ENCODE results near the gene CORO1C.

Gene CORO1C

DNA sequence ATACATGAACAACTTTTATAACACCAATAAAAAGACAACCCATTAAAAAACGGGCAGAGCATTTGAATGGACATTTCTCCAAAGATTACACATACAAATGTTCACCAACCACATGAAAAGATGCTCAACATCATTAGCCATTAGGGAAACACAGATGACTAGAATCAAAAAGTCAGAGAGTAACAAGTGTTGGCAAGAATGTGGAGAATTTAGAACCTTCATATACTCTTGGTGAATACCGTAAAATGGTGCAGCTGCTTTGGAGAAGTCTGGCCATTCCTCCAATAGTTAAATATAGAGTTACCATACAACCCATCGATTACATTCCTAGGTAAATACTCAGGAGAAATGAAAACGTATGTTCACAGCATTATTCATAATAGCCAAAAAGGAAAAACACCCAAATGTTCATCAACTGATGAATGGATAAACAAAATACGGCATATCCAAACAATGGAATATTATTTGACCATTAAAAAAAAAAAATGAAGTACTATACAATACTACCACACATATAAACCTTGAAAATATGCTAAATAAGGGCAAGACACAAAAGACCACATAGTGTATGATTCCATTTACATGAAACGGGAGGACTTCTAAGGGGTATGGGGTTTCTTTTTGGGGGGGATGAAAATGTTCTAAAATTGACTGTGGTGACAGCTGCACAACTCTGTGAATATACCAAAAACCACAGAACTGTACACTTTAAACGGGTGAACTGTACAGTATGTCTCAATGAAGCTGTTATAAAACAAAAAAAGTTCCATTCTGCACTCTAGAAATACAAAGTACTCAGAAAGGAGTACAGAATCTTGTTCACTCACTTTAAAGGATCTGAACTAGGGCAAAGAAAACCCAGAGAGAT lies 3.2 kb downstream of the CORO1C start:
- DNase-seq (ENCODE audit: low read depth in 1 of 2, low spot score in 1 of 2), result no peak

DNA sequence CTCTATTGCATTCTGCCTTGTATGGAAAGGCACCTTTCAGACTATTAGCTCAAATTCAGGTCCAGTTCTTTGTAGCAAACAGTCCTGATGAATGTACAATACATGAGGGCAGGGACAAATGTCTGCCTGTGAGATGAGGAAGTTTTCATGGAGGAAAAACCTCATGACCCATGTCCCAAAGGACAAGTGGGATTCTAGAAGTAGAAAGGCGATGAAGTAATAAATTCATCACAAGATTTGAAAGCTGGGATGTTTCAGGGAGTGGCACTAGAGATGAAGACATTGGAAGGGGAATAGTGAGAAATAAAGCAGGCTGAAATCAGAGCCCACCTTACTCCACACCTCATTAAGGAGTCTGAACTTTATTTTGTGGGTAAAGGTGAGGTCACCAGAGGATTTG lies 4.2 kb downstream of the CORO1C start:
- DNase-seq (ENCODE audit: low read depth in 1 of 2, low spot score in 1 of 2), result no peak

DNA sequence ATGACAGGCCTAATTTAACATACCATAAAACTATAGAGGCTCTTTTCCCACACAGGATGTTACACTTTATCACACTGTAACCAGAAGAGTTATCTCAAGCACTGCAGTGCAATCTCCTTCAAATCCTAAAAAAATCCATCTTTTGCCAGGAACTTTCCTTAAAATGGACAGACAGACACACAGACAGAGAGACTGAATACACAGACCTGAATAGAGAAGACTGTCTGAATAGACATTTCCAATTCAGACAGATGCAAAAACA lies 6.5 kb downstream of the CORO1C start:
- DNase-seq (ENCODE audit: low read depth in 1 of 2, low spot score in 1 of 2), result no peak

DNA sequence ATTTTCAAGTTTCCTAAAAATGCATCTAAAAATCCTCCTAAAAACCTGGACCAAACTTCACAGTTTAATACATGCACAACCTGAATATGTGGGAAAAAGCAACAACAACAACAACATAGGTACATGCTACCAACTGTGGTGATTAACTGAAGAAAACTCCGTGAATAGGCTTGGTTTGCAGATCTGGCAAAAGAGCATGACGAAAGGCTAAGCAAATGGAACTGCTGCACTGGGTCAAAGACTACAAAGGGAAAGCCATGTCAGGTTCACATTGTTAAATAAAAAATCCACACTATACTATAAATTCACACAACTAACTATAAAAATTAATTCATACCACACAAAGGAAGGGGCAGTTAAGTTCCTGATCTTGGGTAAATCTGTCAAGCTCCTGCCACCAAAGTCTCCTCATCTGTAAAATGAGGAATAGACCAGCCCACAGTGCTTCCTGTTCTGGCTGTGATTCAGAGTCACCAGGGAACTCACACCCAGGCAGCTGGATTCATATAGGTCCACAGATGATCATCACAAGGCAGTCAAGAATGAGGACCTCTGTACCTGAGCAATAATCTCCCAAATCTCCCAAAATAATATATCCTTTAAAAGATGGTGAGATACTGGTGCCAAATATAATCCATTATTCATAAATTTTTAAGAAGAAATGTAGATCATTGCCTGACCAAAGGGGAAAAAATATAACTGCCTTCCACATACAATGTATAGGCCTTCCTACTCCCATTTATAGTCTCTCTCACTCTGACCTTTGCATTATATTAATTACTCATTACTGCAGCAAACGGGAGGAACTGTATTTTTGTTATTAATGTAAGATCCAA lies 7.0 kb downstream of the CORO1C start:
- no peak for DNase-seq (ENCODE audit: low read depth in 1 of 2, low spot score in 1 of 2)

DNA sequence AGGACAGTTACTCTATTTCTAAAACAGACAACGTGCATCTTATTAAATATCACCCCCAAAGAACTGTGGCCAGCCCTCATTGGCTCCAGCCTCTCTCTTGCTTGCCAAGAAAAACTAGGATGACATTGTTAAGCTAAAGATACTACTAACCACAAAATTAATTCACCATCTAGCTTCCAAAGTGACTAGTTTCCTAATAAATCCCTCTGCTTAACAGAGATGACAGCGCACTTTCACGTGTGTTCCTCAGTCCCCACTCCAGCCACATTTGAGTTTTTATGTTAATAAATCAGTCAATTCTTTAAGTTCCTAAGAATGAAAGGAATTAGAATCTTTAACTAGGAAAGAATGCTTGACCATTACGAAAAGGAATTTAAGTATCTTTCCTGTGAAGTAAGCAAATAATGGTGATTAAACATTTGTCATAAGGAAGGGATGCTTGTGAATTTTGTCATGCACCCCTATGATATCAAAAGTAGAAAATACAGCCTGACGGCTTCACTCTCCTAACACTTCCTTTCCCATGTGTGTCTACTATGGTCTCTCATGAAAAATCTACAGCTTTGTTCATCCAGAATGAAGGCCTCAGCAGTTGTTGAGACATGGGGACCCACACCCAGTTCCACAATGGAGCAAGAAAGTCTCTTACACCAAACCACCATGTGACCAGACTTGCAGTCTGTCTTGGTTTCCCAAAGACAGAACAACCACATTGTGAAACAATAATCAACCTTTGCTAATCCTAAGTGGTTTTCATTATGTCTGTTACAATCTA lies 8.1 kb downstream of the CORO1C start:
- DNase-seq (ENCODE audit: low read depth in 1 of 2, low spot score in 1 of 2), result no peak

DNA sequence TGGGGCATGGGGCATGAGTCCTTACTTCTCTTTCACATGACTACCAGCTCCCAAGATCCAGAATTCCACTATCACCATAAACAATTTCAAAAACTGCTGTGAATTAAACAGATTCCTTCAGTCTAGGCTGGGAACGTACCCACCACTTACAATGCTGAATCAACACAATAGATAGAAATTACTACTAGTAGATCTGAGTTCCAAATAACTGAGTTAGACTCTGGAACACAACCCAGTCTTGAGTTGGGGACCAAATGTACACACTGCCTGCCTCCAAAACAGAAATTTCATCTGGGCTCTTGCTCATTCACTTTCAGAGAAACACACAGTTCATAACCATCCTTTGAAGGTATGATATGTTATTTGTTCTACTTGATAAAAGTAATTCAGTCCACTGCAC lies 8.9 kb downstream of the CORO1C start:
- no peak for DNase-seq (ENCODE audit: low read depth in 1 of 2, low spot score in 1 of 2)

DNA sequence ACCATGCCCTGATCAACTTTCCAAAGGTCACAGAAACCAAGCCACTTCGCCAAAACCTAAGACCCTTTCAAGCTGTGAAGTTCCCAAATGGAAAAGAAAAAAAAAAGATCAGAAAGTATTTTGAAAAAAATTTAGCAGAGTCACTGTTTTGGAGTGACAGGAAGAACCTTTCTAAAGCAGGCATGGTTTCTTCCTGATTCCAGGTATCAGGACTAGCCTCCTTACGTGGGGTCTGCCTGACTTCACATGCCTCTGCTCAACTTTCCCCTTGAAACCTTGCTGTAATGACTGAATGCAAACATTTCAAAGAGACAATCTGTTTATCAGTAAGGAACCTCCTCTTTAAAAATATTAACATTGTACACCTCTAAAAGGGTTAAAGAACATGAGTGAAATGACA lies 9.5 kb downstream of the CORO1C start:
- no peak for DNase-seq (ENCODE audit: low read depth in 1 of 2, low spot score in 1 of 2)

DNA sequence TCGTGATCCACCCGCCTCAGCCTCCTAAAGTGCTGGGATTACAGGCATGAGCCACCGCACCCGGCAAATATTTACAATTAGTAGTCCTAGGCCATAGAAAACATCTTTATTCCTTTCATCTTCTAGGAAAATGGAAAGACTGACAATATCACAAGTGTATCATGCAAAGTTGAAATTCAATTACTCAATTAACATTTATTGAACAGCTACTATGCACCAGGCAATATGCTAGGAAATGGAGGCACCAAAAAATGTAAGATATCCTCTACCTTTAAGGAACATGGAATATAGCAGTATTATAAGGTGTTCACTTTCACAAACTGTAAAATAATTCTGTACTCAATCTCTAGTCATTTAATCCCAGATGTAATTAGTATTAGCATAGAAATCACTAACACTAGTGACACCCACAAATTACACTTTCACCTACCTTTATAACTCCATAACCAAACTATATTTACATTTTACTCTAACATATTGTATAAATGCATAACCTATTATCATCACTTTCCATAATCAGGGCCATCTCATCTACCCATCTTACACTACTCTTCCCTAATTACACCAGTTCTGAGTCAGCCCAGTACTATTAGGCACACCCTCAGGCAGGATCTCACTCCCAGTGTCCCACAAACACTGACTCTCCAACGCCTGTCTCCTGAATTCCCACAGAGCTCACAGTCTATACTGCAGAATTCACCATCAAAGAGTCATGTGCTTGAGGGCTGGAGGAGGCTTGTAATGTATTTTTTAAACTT lies 10.4 kb downstream of the CORO1C start:
- DNase-seq (ENCODE audit: low read depth in 1 of 2, low spot score in 1 of 2), result no peak

DNA sequence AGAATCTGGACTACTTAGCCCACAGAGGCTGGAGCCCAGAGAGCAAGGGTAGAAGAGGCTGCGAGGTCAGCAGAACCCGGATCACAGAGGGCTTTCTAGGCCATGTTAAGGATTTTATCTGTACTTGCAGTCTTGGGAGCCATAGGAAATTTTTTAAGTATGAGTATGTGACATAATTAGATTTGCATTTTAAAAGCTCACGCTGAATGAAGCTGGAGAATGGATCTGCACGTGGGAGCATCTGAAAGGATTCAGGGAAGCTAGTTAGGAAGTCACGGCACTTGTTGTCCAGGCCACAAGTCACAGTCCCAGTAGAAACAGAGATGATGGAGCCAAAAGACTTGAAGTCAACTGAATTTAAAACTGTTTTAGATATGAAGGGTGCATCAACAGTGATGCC lies 14.1 kb downstream of the CORO1C start:
- DNase-seq (ENCODE audit: low read depth in 1 of 2, low spot score in 1 of 2), result no peak

DNA sequence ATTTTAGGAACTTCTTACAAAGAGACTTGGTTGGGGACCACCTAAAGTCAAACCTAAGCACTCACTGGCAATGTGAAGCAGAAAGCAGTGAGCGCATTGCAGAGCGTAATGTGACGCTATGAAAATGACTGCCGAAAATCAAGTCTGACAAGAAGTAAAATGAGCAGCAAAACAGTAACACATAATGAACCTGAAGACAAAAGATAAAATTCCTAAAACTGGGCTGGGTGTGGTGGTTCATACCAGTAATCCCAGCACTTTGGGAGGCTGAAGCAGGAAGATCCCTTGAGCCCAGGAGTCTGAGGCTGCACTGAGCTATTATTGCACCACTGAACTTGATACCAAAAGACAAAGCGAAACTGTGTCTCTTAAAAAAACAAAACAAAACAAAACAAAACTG lies 16.5 kb downstream of the CORO1C start:
- no peak for DNase-seq (ENCODE audit: low read depth in 1 of 2, low spot score in 1 of 2)

DNA sequence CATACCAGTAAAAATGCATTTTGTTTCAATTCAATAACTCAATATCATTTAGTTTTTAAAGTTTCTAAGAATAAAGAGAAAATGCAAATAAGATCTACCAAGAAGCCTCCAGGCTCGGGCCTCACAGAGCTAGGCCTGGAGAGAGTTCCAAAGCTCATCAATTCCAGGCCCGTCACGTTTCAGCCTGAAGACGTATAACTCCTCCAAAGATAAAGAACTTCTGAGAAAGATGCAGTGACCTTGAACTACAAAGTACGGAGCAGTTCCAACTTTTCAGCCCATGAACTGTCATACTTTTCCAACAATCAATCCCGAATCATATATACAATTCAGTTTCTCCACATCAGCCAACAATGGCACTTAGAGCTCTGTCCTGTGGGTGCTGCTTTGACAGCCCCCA lies 17.8 kb downstream of the CORO1C start:
- no peak for DNase-seq (ENCODE audit: low read depth in 1 of 2, low spot score in 1 of 2)

DNA sequence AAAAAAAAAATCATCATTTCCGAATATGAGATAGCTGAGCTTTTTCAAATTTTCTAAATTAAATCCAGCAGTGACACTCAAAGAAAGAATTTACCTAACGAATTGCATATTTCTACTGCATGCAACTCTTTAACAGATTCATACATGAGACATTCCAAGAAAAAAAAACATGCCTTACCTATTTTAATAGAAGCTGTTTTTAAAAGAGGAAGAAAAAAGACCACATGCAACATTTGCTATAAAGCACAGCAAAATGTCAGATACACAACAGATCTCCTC lies 18.5 kb downstream of the CORO1C start:
- no peak for DNase-seq (ENCODE audit: low read depth in 1 of 2, low spot score in 1 of 2)

DNA sequence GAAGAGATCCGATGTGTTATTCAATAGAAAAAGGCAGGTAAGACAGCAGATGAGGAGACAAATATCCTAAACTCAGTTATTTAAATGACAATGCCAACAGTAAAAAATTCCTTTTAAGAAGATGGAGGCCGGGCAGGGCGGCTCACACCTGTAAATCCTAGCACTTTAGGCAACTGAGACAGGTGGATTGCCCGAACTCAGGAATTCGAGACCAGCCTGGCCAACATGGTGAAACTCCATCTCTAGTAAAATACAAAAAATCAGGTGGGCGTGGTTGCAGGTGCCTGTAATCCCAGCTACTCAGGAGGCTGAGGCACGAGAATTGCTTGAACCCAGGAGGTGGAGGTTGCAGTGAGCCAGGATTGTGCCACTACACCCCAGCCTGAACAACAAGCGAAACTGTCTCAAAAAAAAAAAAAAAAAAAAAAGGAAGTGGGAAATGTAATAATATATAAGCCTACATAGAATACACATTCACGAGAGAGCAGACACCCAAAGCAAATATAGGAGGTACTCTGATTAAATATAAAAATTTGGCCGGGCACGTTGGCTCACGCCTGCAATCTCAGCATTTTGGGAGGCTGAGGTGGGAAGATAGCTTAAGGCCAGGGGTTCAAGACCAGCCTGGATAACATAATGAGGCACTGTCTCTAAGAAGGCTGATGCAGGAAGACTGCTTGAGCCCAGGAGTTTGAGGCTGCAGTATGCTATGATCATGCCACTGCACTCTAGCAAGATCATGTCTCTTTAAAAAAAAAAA lies 19.0 kb downstream of the CORO1C start:
- DNase-seq (ENCODE audit: low read depth in 1 of 2, low spot score in 1 of 2), result no peak

DNA sequence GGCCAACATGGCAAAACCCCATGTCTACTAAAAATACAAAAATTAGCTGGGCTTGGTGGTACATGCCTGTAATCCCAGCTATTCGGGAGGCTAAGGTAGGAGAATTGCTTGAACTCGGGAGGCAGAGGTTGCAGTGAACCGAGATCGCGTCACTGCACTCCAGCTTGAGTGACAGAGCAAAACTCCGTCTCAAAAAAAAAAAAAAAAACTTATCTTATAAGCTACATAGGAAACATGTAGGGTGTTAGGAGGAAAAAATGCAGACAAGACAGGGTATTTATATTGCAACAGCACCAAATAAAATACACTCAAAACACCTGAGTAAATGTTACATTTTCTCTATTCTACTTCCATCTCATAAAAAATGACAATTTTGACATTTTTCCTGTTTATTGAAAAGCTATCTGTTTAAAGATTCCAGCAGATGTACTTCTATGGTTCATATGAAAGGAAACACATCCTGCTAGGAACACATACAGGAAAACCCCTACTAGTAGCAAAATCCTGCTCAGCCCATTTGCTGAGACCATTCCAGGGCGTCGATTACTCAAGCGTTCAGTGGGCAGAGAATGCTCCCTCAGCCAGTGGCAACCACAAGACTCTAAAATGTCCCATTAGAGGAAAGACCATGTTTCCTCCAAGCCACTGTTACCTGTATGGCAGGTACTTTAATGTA lies 19.7 kb downstream of the CORO1C start:
- no peak for DNase-seq (ENCODE audit: low read depth in 1 of 2, low spot score in 1 of 2)

DNA sequence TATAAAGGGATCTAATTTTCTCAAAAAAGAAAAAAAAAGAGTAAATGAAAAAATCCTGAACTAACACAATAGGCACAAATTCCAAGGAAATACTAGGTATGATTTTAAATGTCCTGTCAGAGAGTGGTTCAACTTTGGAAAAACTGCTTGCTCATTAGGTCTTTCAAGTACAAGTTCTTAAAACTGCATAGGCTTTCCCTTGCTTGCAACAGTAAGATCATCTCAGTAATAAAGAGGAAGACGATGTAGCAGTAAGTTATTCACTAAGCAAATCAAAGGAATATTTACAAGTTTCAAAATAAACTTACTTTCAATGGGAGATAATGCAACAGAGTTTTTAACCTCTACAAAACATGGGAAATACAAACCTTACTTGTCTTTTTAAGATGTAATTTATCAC lies 21.6 kb downstream of the CORO1C start:
- DNase-seq (ENCODE audit: low read depth in 1 of 2, low spot score in 1 of 2), result no peak

DNA sequence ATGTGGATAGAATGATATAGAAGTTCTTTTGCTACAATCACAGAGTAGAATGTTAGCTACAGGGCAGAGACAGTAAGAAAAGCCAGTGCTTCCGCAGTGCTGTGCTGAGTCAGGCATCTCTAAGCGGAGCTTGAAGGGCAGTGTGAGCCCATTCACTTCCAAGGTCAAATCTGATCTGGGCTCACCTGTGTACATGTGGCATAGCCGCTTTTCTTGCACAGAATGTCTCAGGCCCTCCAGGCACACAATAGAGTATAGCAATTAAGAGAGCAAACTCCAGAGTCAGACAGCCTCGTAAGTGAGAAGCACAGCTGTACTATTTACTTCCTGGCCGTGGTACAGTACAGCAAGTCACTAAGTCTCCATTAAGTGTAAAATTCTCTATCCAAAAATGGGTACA lies 26.8 kb downstream of the CORO1C start:
- DNase-seq (ENCODE audit: low read depth in 1 of 2, low spot score in 1 of 2), result no peak

DNA sequence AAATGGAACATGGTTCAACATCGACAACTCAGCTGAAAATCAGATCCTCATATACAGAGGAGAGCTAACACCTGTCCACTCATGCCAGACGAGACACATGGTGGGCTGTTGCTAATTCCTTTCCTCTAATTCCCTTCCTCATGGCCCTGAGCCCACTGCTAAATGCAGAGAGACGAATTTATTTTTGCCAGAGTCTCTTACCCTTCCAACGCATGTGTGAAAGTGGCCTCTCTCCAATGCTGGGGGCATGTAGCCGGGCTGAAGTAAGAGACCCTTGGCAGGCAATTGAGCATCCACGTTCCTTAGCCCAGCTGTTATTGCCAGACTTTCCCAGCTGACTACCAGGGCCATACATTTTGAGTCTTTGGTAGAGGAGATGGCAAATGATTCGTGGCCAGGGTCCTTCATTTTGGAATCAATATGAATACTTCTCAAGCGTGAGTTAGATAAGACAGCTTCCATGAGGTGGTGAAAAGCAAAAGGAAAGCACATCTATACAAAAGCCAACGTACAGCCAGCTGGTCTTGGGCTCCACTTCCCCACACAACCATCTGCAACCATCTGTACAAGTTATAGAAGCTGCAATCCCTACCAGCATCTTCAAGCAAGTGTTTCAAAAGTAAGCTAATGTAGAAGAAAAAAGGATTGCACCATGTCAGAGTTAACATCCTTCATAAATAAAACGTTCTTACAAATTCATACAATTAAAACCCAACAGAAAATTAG lies 28.6 kb downstream of the CORO1C start:
- DNase-seq (ENCODE audit: low read depth in 1 of 2, low spot score in 1 of 2), result no peak

DNA sequence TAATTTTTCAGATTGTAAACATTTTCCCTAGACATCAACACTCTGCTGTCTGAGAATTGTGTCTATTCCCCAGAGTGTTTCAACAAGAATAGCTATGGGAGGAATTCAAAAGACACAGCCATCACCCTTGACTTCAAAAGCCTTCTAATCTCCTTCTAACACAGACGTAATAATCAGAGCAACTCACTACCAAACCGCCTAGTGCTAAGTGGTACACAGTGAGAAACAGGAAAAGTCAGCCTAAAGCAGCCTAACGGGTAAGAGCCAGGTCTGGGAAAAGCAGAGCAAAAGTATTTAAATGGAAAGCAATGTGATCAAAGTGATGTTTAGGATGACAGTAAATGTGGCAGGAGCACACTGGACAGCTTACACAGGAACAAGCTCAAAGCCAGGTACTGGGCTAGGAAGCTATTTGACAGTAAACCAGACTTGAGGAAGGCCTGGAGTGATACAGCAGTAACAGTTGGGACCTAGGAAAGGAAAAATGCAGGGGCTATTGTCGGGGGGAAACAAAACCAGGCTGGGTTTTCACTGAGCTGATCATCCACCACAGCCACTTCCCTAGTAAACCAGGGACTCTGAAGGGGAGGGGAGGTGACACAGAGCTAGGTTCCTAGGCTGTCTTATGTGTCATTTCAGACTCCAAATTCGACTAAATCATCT lies 29.4 kb downstream of the CORO1C start:
- no peak for DNase-seq (ENCODE audit: low read depth in 1 of 2, low spot score in 1 of 2)

Measured in activated CD4-positive, alpha-beta T cell treated with anti-CD3 and anti-CD28 coated beads, Interleukin-2, amount 50 U/mL, for 24 hours (primary cell).